IPS DF 6.9 (cell line): ENCODE measurements around the gene POFUT1.
A peak's percentile ranks its signal among the peaks of the same experiment; 100 is the strongest.

Source experiments
- DNase-seq: peaks from one replicate; pipeline ENCODE4 v3.0.0-alpha.2; 2013; ENCODE audit warnings: low read depth, low spot score
- H3K27ac ChIP-seq: one replicate; pipeline ENCODE4 v1.5.1; 2013; ENCODE audit warnings: low read length, control low read depth
- H3K27me3 ChIP-seq: 2 replicates; pipeline ENCODE4 v1.6.1; 2013; ENCODE audit warnings: mild to moderate bottlenecking, low read length; ENCODE audit not compliant: control insufficient read depth, insufficient read depth
- H3K36me3 ChIP-seq: 2 replicates; pipeline ENCODE4 v1.6.1; 2013; ENCODE audit warnings: low read length; ENCODE audit not compliant: control insufficient read depth, insufficient read depth
- H3K4me1 ChIP-seq: 2 replicates; pipeline ENCODE4 v1.6.1; 2013; ENCODE audit warnings: low read length; ENCODE audit not compliant: control insufficient read depth, insufficient read depth
- H3K4me3 ChIP-seq: 2 replicates; pipeline ENCODE4 v1.5.1; 2013; ENCODE audit warnings: mild to moderate bottlenecking, low read length
- H3K9me3 ChIP-seq: 2 replicates; pipeline ENCODE4 v1.6.1; 2013; ENCODE audit warnings: low read length, inconsistent platforms; ENCODE audit not compliant: control insufficient read depth, insufficient read depth
- whole genome bisulfite sequencing: extraction: QIAGEN DNeasy Blood & Tissue Kit; methylation state at CpG from one replicate; pipeline ENCODE4 v1.1.7; 2013; ENCODE audit warnings: mixed read lengths, missing lambda C conversion rate; ENCODE audit not compliant: insufficient read length, insufficient coverage; 5-methylcytosine and 5-hydroxymethylcytosine counted together

Gene POFUT1

DNA sequence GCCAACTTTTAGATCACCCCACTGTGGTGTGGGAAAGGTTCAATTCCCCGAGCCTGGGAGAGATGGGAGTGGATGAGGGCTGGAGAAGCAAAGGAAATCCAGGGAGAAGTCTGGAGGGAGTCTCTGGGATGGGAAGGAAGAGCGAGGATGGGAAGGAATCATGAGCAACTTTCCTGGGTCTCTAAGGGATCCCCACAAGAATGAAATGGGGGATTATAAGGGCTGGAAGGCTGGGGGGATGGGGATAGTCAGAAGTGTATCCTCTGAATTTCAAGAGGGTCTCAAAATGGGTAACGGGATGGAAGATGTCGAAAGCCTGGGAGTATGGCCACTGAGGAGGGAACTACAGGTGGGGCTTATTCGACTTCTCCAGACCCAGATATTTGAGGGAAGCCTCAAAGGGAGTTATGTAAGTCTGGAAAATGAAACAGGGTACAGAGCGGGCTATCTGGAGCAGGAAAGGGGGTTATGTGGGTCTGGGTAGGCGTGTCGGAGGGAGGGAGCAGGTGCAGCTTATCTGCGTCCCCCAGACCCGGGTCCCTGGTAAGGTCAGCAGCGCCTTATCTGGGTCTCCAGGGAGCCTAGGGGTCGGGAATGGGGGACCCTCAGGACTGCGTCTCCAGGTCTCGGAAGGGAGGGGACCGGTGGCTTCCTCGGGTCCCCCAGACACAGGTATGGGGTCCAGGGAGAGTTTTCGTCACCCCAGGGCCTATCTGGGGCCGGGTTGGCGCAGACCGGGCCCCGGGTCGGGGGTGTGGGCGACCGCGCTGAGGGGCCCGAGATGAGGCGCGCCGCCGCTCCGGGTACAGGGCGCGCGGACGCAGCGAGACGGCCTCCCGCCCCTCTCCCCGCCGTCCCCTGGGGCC lies 687 bp upstream of the POFUT1 start:
- Histone ChIP-seq H3K4me1 (peaks cover 3% of the 10 kb centered on the region), H3K4me3 (peak overlapping the region; percentile 78), H3K27me3 (no peaks in the 10 kb centered on the region), H3K36me3 (0 out of 2 replicates have a peak, but pooled peaks cover 2% of the 10 kb centered on the region), H3K9me3 (no peaks in the 10 kb centered on the region), H3K27ac (no peak overlapping the region)
- WGBS: no CpG with 5 or more reads among the region's 40 CpGs
- DNase-seq: no peak

GRCh38 chr20:32208499-32209154 lies 947 bp downstream of the POFUT1 start:
- Histone ChIP-seq H3K4me1 (peaks cover 3% of the 10 kb centered on the region), H3K27ac (no peak overlapping the region), H3K9me3 (no peaks in the 10 kb centered on the region), H3K36me3 (0 out of 2 replicates have a peak, but pooled peaks cover 2% of the 10 kb centered on the region), H3K27me3 (no peaks in the 10 kb centered on the region), H3K4me3 (peak overlapping the region; percentile 78; the same call in 1 of the 2 replicates)
- WGBS: no CpG with 5 or more reads among the region's 13 CpGs
- no peak for DNase-seq

DNA sequence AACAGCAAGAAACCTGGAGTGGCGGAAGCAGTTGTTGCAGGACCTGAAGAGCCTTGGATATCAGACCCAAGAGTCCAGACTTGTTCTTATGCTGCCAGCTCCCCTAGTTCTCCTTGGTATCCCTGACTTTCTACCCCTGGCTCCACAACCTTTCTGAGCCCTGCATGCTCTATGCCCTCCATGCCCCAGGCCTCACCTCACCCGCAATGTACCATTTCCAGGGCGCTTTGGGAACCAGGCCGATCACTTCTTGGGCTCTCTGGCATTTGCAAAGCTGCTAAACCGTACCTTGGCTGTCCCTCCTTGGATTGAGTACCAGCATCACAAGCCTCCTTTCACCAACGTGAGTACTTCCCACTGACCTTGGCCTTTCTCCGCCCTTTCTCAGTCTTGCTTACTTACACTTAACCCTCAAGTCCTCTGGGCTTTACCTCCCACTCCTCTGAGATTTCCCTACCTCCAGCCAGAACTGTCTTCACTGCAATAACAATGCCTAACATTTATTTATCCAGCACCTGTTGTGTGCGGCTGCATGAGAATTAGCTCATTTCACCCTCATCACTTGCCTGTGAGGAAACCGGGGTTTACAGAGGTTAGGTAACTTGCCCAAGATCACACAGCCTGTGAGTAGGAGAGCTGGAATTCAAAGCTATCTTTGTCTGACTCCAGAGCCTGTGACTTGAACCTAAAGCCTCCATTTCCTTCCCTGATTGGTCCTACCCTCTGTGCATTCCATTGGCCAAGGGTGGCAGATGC lies 2.3 kb downstream of the POFUT1 start:
- Histone ChIP-seq H3K4me3 (no peak overlapping the region), H3K4me1 (peaks cover 3% of the 10 kb centered on the region), H3K27me3 (no peaks in the 10 kb centered on the region), H3K36me3 (0 out of 2 replicates have a peak, but pooled peaks cover 2% of the 10 kb centered on the region), H3K9me3 (no peaks in the 10 kb centered on the region), H3K27ac (no peak overlapping the region)
- DNase-seq: no peak
- no CpG with 5 or more reads among the region's 9 CpGs for WGBS

- Histone ChIP-seq H3K27ac (no peak overlapping the region), H3K27me3 (no peaks in the 10 kb centered on the region), H3K4me3 (no peak overlapping the region), H3K4me1 (no peaks in the 10 kb centered on the region), H3K36me3 (peaks cover 10% of the 10 kb centered on the region; the same call in 1 of the 2 replicates), H3K9me3 (no peaks in the 10 kb centered on the region)
- DNase-seq: no peak
- WGBS: no CpG with 5 or more reads among the region's 1 CpG
These were observed 6.2 kb downstream of the POFUT1 start for GRCh38 chr20:32213870-32214269.

- H3K27ac ChIP-seq: no peak overlapping the region
- no peak overlapping the region for H3K4me3 ChIP-seq
- no peaks in the 10 kb centered on the region for H3K4me1 ChIP-seq
- H3K9me3 ChIP-seq: no peaks in the 10 kb centered on the region
- H3K36me3 ChIP-seq: peaks cover 10% of the 10 kb centered on the region; the same call in 1 of the 2 replicates
- WGBS: no CpG with 5 or more reads among the region's 8 CpGs
- H3K27me3 ChIP-seq: no peaks in the 10 kb centered on the region
- no peak for DNase-seq
These were observed 7.5 kb downstream of the POFUT1 start for GRCh38 chr20:32215147-32215546.

- Histone ChIP-seq H3K27me3 (no peaks in the 10 kb centered on the region), H3K4me1 (no peaks in the 10 kb centered on the region), H3K36me3 (peaks cover 10% of the 10 kb centered on the region; the same call in 1 of the 2 replicates), H3K4me3 (no peak overlapping the region), H3K9me3 (no peaks in the 10 kb centered on the region), H3K27ac (no peak overlapping the region)
- WGBS: no CpG with 5 or more reads among the region's 3 CpGs
- no peak for DNase-seq
These were observed 8.0 kb downstream of the POFUT1 start for GRCh38 chr20:32215729-32216128.

GRCh38 chr20:32216179-32217142 lies 8.8 kb downstream of the POFUT1 start:
- no peak for DNase-seq
- Histone ChIP-seq H3K27ac (no peak overlapping the region), H3K36me3 (peaks cover 9% of the 10 kb centered on the region; the same call in 1 of the 2 replicates), H3K27me3 (no peaks in the 10 kb centered on the region), H3K9me3 (no peaks in the 10 kb centered on the region), H3K4me3 (no peak overlapping the region), H3K4me1 (no peaks in the 10 kb centered on the region)
- no CpG with 5 or more reads among the region's 13 CpGs for WGBS

DNA sequence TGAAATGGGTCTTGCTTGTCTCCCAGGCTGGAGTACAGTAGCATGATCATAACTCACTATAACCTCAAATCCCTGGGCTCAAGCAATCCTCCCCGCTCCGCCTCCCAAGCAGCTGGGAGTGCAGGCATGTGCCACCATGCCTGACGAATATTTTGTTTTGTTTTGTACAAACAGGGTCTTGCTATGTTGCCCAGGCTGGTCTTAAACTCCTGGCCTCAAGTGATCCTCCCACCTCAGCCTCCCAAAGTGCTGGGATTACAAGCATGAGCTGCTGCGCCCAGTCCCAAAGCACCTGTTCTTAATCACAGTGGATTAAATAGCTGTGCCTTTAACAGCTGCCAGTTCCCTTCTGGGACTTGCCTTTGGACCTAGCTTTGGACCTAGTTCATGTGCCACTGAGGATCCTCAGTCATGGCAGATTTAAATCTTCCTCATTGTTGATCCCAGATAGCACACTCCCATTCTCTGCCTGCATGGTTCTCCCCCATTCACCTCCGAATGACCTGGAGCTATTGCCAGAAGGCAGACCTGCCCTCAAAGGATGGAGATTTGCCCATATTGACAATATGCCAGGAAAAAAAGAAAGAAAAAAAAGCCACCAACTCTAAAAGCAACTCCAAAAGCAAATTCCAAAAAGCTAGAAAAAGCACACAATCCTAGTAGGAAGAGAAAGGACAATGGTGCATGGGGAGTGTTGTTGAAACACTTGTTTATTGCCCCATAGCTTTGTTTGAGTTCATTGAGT lies 10.6 kb downstream of the POFUT1 start:
- no peak overlapping the region for H3K4me3 ChIP-seq
- no peaks in the 10 kb centered on the region for H3K4me1 ChIP-seq
- H3K27me3 ChIP-seq: no peaks in the 10 kb centered on the region
- no peak for DNase-seq
- no peak overlapping the region for H3K27ac ChIP-seq
- H3K9me3 ChIP-seq: no peaks in the 10 kb centered on the region
- no CpG with 5 or more reads among the region's 5 CpGs for WGBS
- peaks cover 13% of the 10 kb centered on the region; the same call in 1 of the 2 replicates for H3K36me3 ChIP-seq

GRCh38 chr20:32224463-32224862 lies 16.8 kb downstream of the POFUT1 start:
- no peaks in the 10 kb centered on the region for H3K27me3 ChIP-seq
- no peak overlapping the region for H3K27ac ChIP-seq
- peaks cover 5% of the 10 kb centered on the region; the same call in 1 of the 2 replicates for H3K36me3 ChIP-seq
- H3K9me3 ChIP-seq: no peaks in the 10 kb centered on the region
- no peaks in the 10 kb centered on the region for H3K4me1 ChIP-seq
- WGBS: no CpG with 5 or more reads among the region's 4 CpGs
- no peak overlapping the region for H3K4me3 ChIP-seq
- no peak for DNase-seq
